Trophoblast cell (in vitro differentiated cells and primary cell): ENCODE results near the gene NPBWR2.

ENCODE experiments used
- DNase-seq, 2 donors: peaks; one replicate each; pipeline ENCODE4 v3.0.0-alpha.2; 2016
- H2AFZ ChIP-seq: 2 replicates; pipeline ENCODE4 v1.6.1; 2013; ENCODE audit warnings: low read length, moderate library complexity, mild to moderate bottlenecking; ENCODE audit not compliant: insufficient read depth, poor library complexity
- H2AK5ac ChIP-seq: 2 replicates; pipeline ENCODE4 v1.6.1; 2013; ENCODE audit warnings: mild to moderate bottlenecking, low read length
- H2BK120ac ChIP-seq: 2 replicates; pipeline ENCODE4 v1.6.1; 2013; ENCODE audit warnings: low read length, mild to moderate bottlenecking, moderate library complexity; ENCODE audit not compliant: insufficient read depth, poor library complexity
- H2BK12ac ChIP-seq: 2 replicates; pipeline ENCODE4 v1.6.1; 2013; ENCODE audit warnings: mild to moderate bottlenecking, low read length, moderate library complexity
- H2BK5ac ChIP-seq: 2 replicates; pipeline ENCODE4 v1.6.1; 2013; ENCODE audit warnings: low read length, low read depth, moderate library complexity, mild to moderate bottlenecking; ENCODE audit not compliant: poor library complexity
- H3K14ac ChIP-seq: 2 replicates; pipeline ENCODE4 v1.6.1; 2013; ENCODE audit warnings: mild to moderate bottlenecking, low read length
- H3K18ac ChIP-seq: 2 replicates; pipeline ENCODE4 v1.6.1; 2013; ENCODE audit warnings: mild to moderate bottlenecking, low read length
- H3K23ac ChIP-seq: 2 replicates; pipeline ENCODE4 v1.6.1; 2013; ENCODE audit warnings: low read length
- H3K27ac ChIP-seq: 2 replicates; pipeline ENCODE4 v1.5.1; 2013; ENCODE audit warnings: low read depth, mild to moderate bottlenecking, inconsistent platforms, low read length, moderate library complexity
- H3K27me3 ChIP-seq: 2 replicates; pipeline ENCODE4 v1.6.1; 2013; ENCODE audit warnings: inconsistent platforms, mild to moderate bottlenecking, low read length, moderate library complexity; ENCODE audit not compliant: insufficient read depth
- H3K36me3 ChIP-seq, 2 experiments: 1 replicate in 1 of 2; 2 replicates in 1 of 2; pipeline ENCODE4 v1.6.1; 2013; ENCODE audit warnings: low read length in 2 of 2, mild to moderate bottlenecking in 2 of 2, moderate library complexity in 1 of 2; ENCODE audit not compliant: insufficient read depth in 2 of 2, control insufficient read depth in 1 of 2
- H3K4ac ChIP-seq: 2 replicates; pipeline ENCODE4 v1.6.1; 2013; ENCODE audit warnings: low read depth, mild to moderate bottlenecking, low read length, moderate library complexity
- H3K4me1 ChIP-seq, 2 experiments: 1 replicate in 1 of 2; 2 replicates in 1 of 2; pipeline ENCODE4 v1.6.1; 2013; ENCODE audit warnings: low read length in 2 of 2, mild to moderate bottlenecking in 2 of 2, moderate library complexity in 1 of 2; ENCODE audit not compliant: insufficient read depth in 2 of 2, control insufficient read depth in 1 of 2
- H3K4me2 ChIP-seq: 2 replicates; pipeline ENCODE4 v1.6.1; 2013; ENCODE audit warnings: inconsistent platforms, mild to moderate bottlenecking, low read length, moderate library complexity
- H3K4me3 ChIP-seq: 2 replicates; pipeline ENCODE4 v1.5.1; 2013; ENCODE audit warnings: mild to moderate bottlenecking, low read depth, low read length, inconsistent platforms
- H3K79me1 ChIP-seq: one replicate; pipeline ENCODE4 v1.6.1; 2013; ENCODE audit warnings: low read length
- H3K79me2 ChIP-seq: 2 replicates; pipeline ENCODE4 v1.6.1; 2013; ENCODE audit warnings: low read length, mild to moderate bottlenecking; ENCODE audit not compliant: control insufficient read depth, insufficient read depth, poor library complexity
- H3K9ac ChIP-seq: 2 replicates; pipeline ENCODE4 v1.6.1; 2013; ENCODE audit warnings: mild to moderate bottlenecking, low read length
- H3K9me3 ChIP-seq: 2 replicates; pipeline ENCODE4 v1.6.1; 2013; ENCODE audit warnings: low read depth, mild to moderate bottlenecking, control low read depth, inconsistent platforms, low read length; ENCODE audit not compliant: insufficient read depth
- H4K12ac ChIP-seq: 2 replicates; pipeline ENCODE4 v1.6.1; 2013; ENCODE audit warnings: low read depth, mild to moderate bottlenecking, low read length, moderate library complexity
- H4K8ac ChIP-seq: 2 replicates; pipeline ENCODE4 v1.6.1; 2013; ENCODE audit warnings: low read depth, mild to moderate bottlenecking, low read length, moderate library complexity
- H4K91ac ChIP-seq: one replicate; pipeline ENCODE4 v1.6.1; 2013; ENCODE audit warnings: low read depth, mild to moderate bottlenecking, low read length, moderate library complexity
- WGBS: extraction: QIAGEN DNeasy Blood & Tissue Kit; methylation state at CpG from one replicate; pipeline ENCODE4 v1.1.7; 2013; ENCODE audit warnings: missing lambda C conversion rate; ENCODE audit not compliant: insufficient read length, insufficient coverage; ENCODE audit errors: extremely low coverage; 5-methylcytosine and 5-hydroxymethylcytosine counted together

NPBWR2 gene

DNA sequence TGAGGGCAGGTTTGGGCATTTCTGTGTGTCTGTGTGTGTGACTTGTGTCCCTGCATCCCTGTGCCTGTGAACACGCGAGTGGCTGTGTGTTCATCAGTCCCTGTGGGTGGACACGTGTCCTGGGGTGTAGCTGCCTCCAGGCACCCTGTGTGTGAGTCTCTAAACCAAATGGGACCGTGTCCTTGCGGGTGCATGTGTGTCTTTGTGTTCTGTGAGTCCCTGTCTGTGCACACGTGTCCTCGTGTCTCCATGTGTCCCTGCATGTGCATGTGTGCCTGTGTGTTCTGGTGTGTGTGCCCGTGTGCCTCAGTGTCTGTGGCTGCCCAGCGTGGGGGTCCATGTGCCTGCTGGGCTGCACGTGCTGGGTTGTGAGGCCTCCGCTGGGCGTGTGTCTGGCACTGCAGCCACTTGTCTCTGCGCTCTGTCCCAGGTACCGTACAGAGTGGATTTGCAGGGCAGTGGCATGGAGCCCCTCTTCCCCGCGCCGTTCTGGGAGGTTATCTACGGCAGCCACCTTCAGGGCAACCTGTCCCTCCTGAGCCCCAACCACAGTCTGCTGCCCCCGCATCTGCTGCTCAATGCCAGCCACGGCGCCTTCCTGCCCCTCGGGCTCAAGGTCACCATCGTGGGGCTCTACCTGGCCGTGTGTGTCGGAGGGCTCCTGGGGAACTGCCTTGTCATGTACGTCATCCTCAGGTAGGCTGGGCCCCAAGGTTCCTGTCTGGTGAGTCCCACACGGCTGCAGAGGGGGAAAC, 14.9 kb downstream of the NPBWR2 start:
- no peak overlapping the region for H2BK12ac ChIP-seq
- H3K36me3 ChIP-seq: no peaks in the 10 kb centered on the region
- H3K4ac ChIP-seq: no peak overlapping the region
- H2AFZ ChIP-seq: no peak overlapping the region
- no peak overlapping the region for H3K4me2 ChIP-seq
- H3K23ac ChIP-seq: no peak overlapping the region
- no peak overlapping the region for H2AK5ac ChIP-seq
- H3K18ac ChIP-seq: no peak overlapping the region
- no CpG with 5 or more reads among the region's 27 CpGs for WGBS
- H4K8ac ChIP-seq: no peak overlapping the region
- no peak overlapping the region for H3K14ac ChIP-seq
- no peak overlapping the region for H4K12ac ChIP-seq
- no peak overlapping the region for H3K27ac ChIP-seq
- no peaks in the 10 kb centered on the region for H3K27me3 ChIP-seq
- H3K4me1 ChIP-seq: no peaks in the 10 kb centered on the region
- H2BK120ac ChIP-seq: no peak overlapping the region
- no peak for DNase-seq
- no peak overlapping the region for H4K91ac ChIP-seq
- H2BK5ac ChIP-seq: no peak overlapping the region
- no peaks in the 10 kb centered on the region for H3K79me1 ChIP-seq
- H3K79me2 ChIP-seq: no peaks in the 10 kb centered on the region
- peak overlapping the region; percentile 13 for H3K4me3 ChIP-seq
- peaks cover 12% of the 10 kb centered on the region for H3K9me3 ChIP-seq
- no peak overlapping the region for H3K9ac ChIP-seq

DNA sequence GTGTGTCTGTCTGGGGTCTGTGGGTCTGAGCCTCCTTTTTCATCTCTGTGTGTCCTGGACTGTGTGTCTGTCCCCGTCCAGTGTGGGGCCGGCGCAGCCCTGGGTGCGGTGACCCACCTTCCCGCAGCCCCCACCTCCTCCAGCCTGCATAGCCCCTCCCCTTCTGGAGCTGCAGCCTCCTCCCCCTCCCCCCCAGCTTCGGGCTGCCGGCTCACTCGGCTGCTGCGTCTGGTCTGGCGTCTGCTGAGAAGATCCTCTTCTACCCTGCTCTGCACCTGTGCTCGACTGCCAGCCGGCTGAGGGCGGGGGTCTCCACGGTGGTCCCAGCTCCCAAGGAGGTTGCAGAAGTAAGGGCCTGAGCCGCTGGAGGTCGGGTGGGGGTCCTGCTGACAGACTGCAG, 15.6 kb downstream of the NPBWR2 start:
- Histone ChIP-seq H4K12ac (no peak overlapping the region), H3K27me3 (no peaks in the 10 kb centered on the region), H4K8ac (no peak overlapping the region), H3K9me3 (peaks cover 12% of the 10 kb centered on the region), H3K4me3 (no peak overlapping the region), H3K79me1 (no peaks in the 10 kb centered on the region), H2BK120ac (no peak overlapping the region), H3K4me1 (no peaks in the 10 kb centered on the region), H2BK12ac (no peak overlapping the region), H4K91ac (no peak overlapping the region), H3K36me3 (no peaks in the 10 kb centered on the region), H3K4ac (no peak overlapping the region), H3K4me2 (no peak overlapping the region), H3K23ac (no peak overlapping the region), H2BK5ac (no peak overlapping the region), H2AFZ (no peak overlapping the region), H3K9ac (no peak overlapping the region), H3K79me2 (no peaks in the 10 kb centered on the region), H3K27ac (no peak overlapping the region), H2AK5ac (no peak overlapping the region), H3K18ac (no peak overlapping the region), H3K14ac (no peak overlapping the region)
- no CpG with 5 or more reads among the region's 16 CpGs for WGBS
- no peak for DNase-seq

DNA sequence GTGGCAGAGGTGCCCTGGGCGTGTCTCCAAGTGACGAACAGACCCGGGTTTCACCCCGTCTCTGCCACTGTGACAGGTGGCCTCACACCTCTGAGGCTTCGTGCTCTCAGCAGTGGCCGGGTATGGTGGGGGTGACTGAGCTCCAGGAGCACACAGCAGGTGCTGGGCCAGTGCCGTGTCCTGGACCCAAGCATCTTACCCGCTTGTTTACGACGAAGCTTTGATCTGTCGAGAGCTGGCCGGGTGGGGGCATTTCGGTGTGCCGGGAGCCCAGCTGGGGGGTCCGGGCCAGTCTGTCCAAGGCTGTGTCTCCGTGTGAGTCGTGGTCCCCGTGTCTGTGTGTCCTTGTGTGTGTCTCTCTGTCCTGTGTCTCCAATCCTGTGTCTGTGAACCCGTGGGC, 16.0 kb downstream of the NPBWR2 start:
- H4K91ac ChIP-seq: no peak overlapping the region
- no peak overlapping the region for H3K14ac ChIP-seq
- H3K79me2 ChIP-seq: no peaks in the 10 kb centered on the region
- no peak overlapping the region for H3K9ac ChIP-seq
- no peak overlapping the region for H2AFZ ChIP-seq
- H4K8ac ChIP-seq: no peak overlapping the region
- no peak overlapping the region for H3K4ac ChIP-seq
- no peaks in the 10 kb centered on the region for H3K27me3 ChIP-seq
- no peaks in the 10 kb centered on the region for H3K4me1 ChIP-seq
- no peak overlapping the region for H2BK120ac ChIP-seq
- H4K12ac ChIP-seq: no peak overlapping the region
- WGBS: no CpG with 5 or more reads among the region's 19 CpGs
- H3K9me3 ChIP-seq: peaks cover 11% of the 10 kb centered on the region
- no peak overlapping the region for H3K18ac ChIP-seq
- H3K36me3 ChIP-seq: no peaks in the 10 kb centered on the region
- DNase-seq: no peak
- no peak overlapping the region for H3K27ac ChIP-seq
- no peak overlapping the region for H2AK5ac ChIP-seq
- H2BK5ac ChIP-seq: no peak overlapping the region
- H3K23ac ChIP-seq: no peak overlapping the region
- H2BK12ac ChIP-seq: no peak overlapping the region
- no peak overlapping the region for H3K4me2 ChIP-seq
- no peak overlapping the region for H3K4me3 ChIP-seq
- H3K79me1 ChIP-seq: no peaks in the 10 kb centered on the region

DNA sequence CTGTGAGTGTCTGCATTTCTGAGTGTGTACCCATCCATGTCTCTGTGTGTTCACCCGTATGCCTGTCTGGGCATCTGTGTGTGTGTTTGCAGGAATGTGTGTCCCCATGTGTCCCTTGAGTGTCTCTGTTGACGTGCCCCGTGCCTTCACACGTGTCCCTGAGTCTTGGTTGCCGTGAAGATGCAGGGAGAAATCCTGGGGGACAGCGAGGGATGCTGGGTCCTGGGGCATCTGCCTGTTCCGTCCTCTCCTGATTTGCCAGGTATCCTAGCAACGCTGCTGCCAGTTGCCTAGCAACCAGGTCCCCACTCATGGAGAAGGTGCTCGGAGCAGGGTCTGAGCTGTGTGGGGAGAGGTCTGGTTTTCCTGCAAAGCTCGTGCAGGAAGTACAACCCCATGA, 17.2 kb downstream of the NPBWR2 start:
- no peak for DNase-seq
- H2AFZ ChIP-seq: no peak overlapping the region
- no peak overlapping the region for H3K27ac ChIP-seq
- H2AK5ac ChIP-seq: no peak overlapping the region
- H4K91ac ChIP-seq: no peak overlapping the region
- no peak overlapping the region for H3K4me2 ChIP-seq
- no peak overlapping the region for H2BK12ac ChIP-seq
- no peak overlapping the region for H3K14ac ChIP-seq
- H3K4me3 ChIP-seq: no peak overlapping the region
- peaks cover 9% of the 10 kb centered on the region for H3K9me3 ChIP-seq
- H3K79me2 ChIP-seq: no peaks in the 10 kb centered on the region
- WGBS: no CpG with 5 or more reads among the region's 10 CpGs
- H3K36me3 ChIP-seq: no peaks in the 10 kb centered on the region
- H3K9ac ChIP-seq: no peak overlapping the region
- no peak overlapping the region for H3K18ac ChIP-seq
- H3K79me1 ChIP-seq: no peaks in the 10 kb centered on the region
- H4K8ac ChIP-seq: no peak overlapping the region
- no peak overlapping the region for H3K4ac ChIP-seq
- H3K4me1 ChIP-seq: no peaks in the 10 kb centered on the region
- H4K12ac ChIP-seq: no peak overlapping the region
- H3K23ac ChIP-seq: no peak overlapping the region
- H2BK120ac ChIP-seq: no peak overlapping the region
- H2BK5ac ChIP-seq: no peak overlapping the region
- H3K27me3 ChIP-seq: peaks cover 5% of the 10 kb centered on the region
